ENCODE data around the gene LAMA2. TPM values are rescaled to one million over a fixed set of nuclear protein-coding genes. Genes with fewer than 3 reads are reported as not detected.

LAMA2 gene
- total and polyA plus RNA-seq, 2 donors (not counting 3 experiments of a cell fraction or from before 2014, with no cell fraction given): 0.51 to 0.75 TPM

DNA sequence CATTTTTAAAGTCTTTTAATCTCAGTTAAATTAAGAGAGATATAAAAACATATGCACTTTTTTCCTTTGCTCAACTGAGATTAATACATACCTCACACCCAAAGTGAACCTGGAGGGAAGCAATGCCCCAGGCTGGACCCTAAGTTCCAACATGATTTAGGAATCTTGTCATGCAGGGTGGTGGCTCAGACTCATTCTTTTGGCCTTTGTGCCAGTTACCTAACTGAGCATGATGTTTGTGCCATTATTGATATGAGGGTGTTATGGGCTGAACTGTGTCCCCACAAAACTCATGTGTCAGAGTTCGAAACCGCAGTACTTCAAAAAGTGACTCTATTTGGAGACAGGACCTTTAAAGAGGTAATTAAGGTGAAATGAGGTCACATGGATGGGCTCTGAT is 639.0 kb downstream of the LAMA2 start:
- peaks cover 2% of the 10 kb centered on the region for H3K4me1 ChIP-seq (ENCODE audit: control insufficient read depth, extremely low read depth, insufficient read depth, low read length)
- H3K79me2 ChIP-seq (ENCODE audit: control insufficient read depth, insufficient read depth, low read length): no peaks in the 10 kb centered on the region
- dilution Hi-C loops (cut with MboI; ENCODE audit: extremely low pct_ligation_motif_present, low sequenced_read_pairs): no loop called here
- TF ChIP-seq MYC (IDR thresholded peaks at IDR 0.05; ENCODE audit: low read depth, low read length) (no peak), EZH2 (IDR thresholded peaks at IDR 0.05; ENCODE audit: borderline replicate concordance, low read depth, low read length, severe bottlenecking) (no peak)
- H3K9ac ChIP-seq (replicated peaks; ENCODE audit: extremely low read depth, insufficient read depth, low read length): no peak overlapping the region
- H3K27me3 ChIP-seq (ENCODE audit: control insufficient read depth in 2 of 2, insufficient read depth in 2 of 2, low read length in 2 of 2): no peaks in the 10 kb centered on the region
- H2AFZ ChIP-seq (ENCODE audit: low read depth, low read length): no peak overlapping the region
- H3K9me1 ChIP-seq (replicated peaks; ENCODE audit: control insufficient read depth, extremely low read depth, insufficient read depth, low read length): no peaks in the 10 kb centered on the region
- H3K4me2 ChIP-seq (ENCODE audit: insufficient read depth, low read length): no peak overlapping the region
- POLR2A ChIA-PET: no interaction called here
- peaks cover 0 to 6% of the 10 kb centered on the region in 2 experiments for H3K36me3 ChIP-seq (ENCODE audit: control insufficient read depth in 2 of 2, extremely low read depth in 1 of 2, insufficient read depth in 2 of 2, low read length in 2 of 2)
- no peaks in the 10 kb centered on the region for H4K20me1 ChIP-seq (replicated peaks; ENCODE audit: control insufficient read depth, extremely low read depth, insufficient read depth, low read length)
- FAIRE-seq (no peak), DNase-seq (ENCODE audit: low read depth, low spot score) (no peak)
- no TSS peak for BruUV-seq (replicated peaks)
- H3K4me3 ChIP-seq (replicated peaks in 1 of 3; ENCODE audit: insufficient read depth in 1 of 3, low read depth in 1 of 3, low read length in 3 of 3): no peak overlapping the region
- no peak overlapping the region for H3K27ac ChIP-seq (ENCODE audit: insufficient read depth, low read depth, low read length)
- intact Hi-C loops (cut with micrococcal nuclease): no loop called here
- CTCF ChIA-PET: no interaction called here
- no peaks in the 10 kb centered on the region for H3K9me3 ChIP-seq (replicated peaks; ENCODE audit: control insufficient read depth, insufficient read depth, low read length)

DNA sequence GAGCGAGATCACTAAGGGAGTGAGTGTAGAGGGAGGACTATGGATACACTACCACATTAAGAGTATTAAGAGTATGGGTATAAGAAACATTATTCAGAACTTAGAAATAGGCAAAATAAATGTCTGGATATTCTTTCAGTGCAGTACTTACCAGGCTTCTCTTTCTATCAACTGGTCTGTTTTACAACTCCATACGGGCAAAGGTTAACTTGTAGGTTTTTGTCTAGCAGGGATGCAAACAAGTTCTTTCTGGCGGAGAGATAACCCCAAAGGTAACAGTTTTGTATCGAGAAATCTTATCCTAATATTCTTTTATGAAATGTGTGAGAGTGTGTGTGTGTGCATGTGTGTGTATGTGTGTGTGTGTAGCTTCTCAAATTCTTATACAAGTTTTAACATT is 640.9 kb downstream of the LAMA2 start:
- no peaks in the 10 kb centered on the region for H3K9me3 ChIP-seq (replicated peaks; ENCODE audit: control insufficient read depth, insufficient read depth, low read length)
- H3K4me2 ChIP-seq (ENCODE audit: insufficient read depth, low read length): no peak overlapping the region
- H3K27ac ChIP-seq (ENCODE audit: insufficient read depth, low read depth, low read length): no peak overlapping the region
- no peak overlapping the region for H3K9ac ChIP-seq (replicated peaks; ENCODE audit: extremely low read depth, insufficient read depth, low read length)
- intact Hi-C loops (cut with micrococcal nuclease): no loop called here
- TF ChIP-seq, protein P1, sequence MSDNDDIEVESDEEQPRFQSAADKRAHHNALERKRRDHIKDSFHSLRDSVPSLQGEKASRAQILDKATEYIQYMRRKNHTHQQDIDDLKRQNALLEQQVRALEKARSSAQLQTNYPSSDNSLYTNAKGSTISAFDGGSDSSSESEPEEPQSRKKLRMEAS (IDR thresholded peaks at IDR 0.05; ENCODE audit: insufficient read depth, insufficient read length): no peak
- no peak for TF ChIP-seq JUN (IDR thresholded peaks at IDR 0.05; ENCODE audit: borderline replicate concordance, insufficient read depth, insufficient read length, low read depth)
- no peak for TF ChIP-seq MYC (IDR thresholded peaks at IDR 0.05; ENCODE audit: low read depth, low read length)
- no peak for TF ChIP-seq POLR2A (IDR thresholded peaks at IDR 0.05; ENCODE audit: low read depth, low read length)
- TF ChIP-seq, protein P2, sequence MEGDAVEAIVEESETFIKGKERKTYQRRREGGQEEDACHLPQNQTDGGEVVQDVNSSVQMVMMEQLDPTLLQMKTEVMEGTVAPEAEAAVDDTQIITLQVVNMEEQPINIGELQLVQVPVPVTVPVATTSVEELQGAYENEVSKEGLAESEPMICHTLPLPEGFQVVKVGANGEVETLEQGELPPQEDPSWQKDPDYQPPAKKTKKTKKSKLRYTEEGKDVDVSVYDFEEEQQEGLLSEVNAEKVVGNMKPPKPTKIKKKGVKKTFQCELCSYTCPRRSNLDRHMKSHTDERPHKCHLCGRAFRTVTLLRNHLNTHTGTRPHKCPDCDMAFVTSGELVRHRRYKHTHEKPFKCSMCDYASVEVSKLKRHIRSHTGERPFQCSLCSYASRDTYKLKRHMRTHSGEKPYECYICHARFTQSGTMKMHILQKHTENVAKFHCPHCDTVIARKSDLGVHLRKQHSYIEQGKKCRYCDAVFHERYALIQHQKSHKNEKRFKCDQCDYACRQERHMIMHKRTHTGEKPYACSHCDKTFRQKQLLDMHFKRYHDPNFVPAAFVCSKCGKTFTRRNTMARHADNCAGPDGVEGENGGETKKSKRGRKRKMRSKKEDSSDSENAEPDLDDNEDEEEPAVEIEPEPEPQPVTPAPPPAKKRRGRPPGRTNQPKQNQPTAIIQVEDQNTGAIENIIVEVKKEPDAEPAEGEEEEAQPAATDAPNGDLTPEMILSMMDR (IDR thresholded peaks at IDR 0.05; ENCODE audit: extremely low read depth in 1 of 2, insufficient read depth in 1 of 2, low read depth in 1 of 2, low read length in 2 of 2): no peak
- no peak for TF ChIP-seq POLR2AphosphoS5 (IDR thresholded peaks at IDR 0.05; ENCODE audit: insufficient read depth, low read depth, low read length)
- TF ChIP-seq GATA2 (IDR thresholded peaks at IDR 0.05; ENCODE audit: insufficient read depth, insufficient read length, low read depth, low read length): no peak
- no peak for TF ChIP-seq FOS (IDR thresholded peaks at IDR 0.05; ENCODE audit: borderline replicate concordance, insufficient read depth, low read length)
- H3K79me2 ChIP-seq (ENCODE audit: control insufficient read depth, insufficient read depth, low read length): no peaks in the 10 kb centered on the region
- no peak for DNase-seq (ENCODE audit: low read depth, low spot score)
- BruUV-seq (replicated peaks): no TSS peak
- H4K20me1 ChIP-seq (replicated peaks; ENCODE audit: control insufficient read depth, extremely low read depth, insufficient read depth, low read length): no peaks in the 10 kb centered on the region
- no peak overlapping the region for H3K4me3 ChIP-seq (replicated peaks in 1 of 3; ENCODE audit: insufficient read depth in 1 of 3, low read depth in 1 of 3, low read length in 3 of 3)
- ChIA-PET POLR2A (no interaction called here), CTCF (no interaction called here)
- dilution Hi-C loops (cut with MboI; ENCODE audit: extremely low pct_ligation_motif_present, low sequenced_read_pairs): no loop called here
- FAIRE-seq: no peak
- H3K9me1 ChIP-seq (replicated peaks; ENCODE audit: control insufficient read depth, extremely low read depth, insufficient read depth, low read length): no peaks in the 10 kb centered on the region
- peaks cover 0 to 9% of the 10 kb centered on the region in 2 experiments for H3K36me3 ChIP-seq (ENCODE audit: control insufficient read depth in 2 of 2, extremely low read depth in 1 of 2, insufficient read depth in 2 of 2, low read length in 2 of 2)
- no peak overlapping the region for H2AFZ ChIP-seq (ENCODE audit: low read depth, low read length)
- H3K4me1 ChIP-seq (ENCODE audit: control insufficient read depth, extremely low read depth, insufficient read depth, low read length): no peaks in the 10 kb centered on the region
- no peaks in the 10 kb centered on the region for H3K27me3 ChIP-seq (ENCODE audit: control insufficient read depth in 2 of 2, insufficient read depth in 2 of 2, low read length in 2 of 2)

All from endothelial cell of umbilical vein (primary cell).